ENCODE results near the gene KRT77.

KRT77 gene

DNA sequence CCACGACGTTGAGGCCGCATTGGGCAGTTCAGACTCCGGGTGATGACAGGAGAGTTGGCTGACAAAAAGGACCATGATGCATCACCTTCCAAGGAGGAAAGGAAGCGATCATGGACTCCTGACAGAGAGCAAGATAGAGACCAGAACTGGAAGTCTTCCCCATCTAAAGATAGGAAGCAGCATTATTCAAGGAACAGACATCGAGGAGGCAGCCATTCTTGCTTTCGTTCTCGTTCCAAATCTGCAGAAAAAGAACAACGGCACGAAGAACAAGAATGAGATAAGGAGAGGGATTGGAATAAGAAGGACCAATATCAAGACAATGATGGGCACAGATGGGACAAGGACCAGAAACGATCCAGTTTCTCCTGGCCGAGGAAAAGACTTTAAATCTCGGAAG lies 27.1 kb upstream of the KRT77 start:
- no peak overlapping the region; the same call in 1 of the 2 replicates for H3K4me2 ChIP-seq (ENCODE audit: low read depth, low read length)
- no peaks in the 10 kb centered on the region for H3K9me2 ChIP-seq (replicated peaks; ENCODE audit: insufficient read depth, low read length)
- no peaks in the 10 kb centered on the region for H3K79me2 ChIP-seq (ENCODE audit: low read length)
- TF ChIP-seq EZH2phosphoT487 (IDR thresholded peaks at IDR 0.05; ENCODE audit: low read length) (no peak), EZH2 (optimal IDR thresholded peaks at IDR 0.05; ENCODE audit: low read depth, low read length) (no peak)
- TF ChIP-seq, protein P1, sequence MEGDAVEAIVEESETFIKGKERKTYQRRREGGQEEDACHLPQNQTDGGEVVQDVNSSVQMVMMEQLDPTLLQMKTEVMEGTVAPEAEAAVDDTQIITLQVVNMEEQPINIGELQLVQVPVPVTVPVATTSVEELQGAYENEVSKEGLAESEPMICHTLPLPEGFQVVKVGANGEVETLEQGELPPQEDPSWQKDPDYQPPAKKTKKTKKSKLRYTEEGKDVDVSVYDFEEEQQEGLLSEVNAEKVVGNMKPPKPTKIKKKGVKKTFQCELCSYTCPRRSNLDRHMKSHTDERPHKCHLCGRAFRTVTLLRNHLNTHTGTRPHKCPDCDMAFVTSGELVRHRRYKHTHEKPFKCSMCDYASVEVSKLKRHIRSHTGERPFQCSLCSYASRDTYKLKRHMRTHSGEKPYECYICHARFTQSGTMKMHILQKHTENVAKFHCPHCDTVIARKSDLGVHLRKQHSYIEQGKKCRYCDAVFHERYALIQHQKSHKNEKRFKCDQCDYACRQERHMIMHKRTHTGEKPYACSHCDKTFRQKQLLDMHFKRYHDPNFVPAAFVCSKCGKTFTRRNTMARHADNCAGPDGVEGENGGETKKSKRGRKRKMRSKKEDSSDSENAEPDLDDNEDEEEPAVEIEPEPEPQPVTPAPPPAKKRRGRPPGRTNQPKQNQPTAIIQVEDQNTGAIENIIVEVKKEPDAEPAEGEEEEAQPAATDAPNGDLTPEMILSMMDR (IDR thresholded peaks at IDR 0.05; ENCODE audit: low read length): no peak
- no peak overlapping the region for H2AFZ ChIP-seq (ENCODE audit: low read length)
- H3K27ac ChIP-seq (ENCODE audit: low read length): no peak overlapping the region
- peaks cover 75% of the 10 kb centered on the region for H3K27me3 ChIP-seq (replicated peaks; ENCODE audit: insufficient read depth, low read length)
- no peak overlapping the region for H3K4me3 ChIP-seq (ENCODE audit: low read length)
- H4K20me1 ChIP-seq (ENCODE audit: insufficient read depth, low read length): no peaks in the 10 kb centered on the region
- no peaks in the 10 kb centered on the region for H3F3A ChIP-seq (ENCODE audit: insufficient read depth, low read length)
- no peaks in the 10 kb centered on the region for H3K9me3 ChIP-seq (replicated peaks; ENCODE audit: insufficient read depth, low read length)
- H3K36me3 ChIP-seq (replicated peaks; ENCODE audit: insufficient read depth, low read length): no peaks in the 10 kb centered on the region
- no peaks in the 10 kb centered on the region for H3K4me1 ChIP-seq (ENCODE audit: low read length)
- no peak for DNase-seq
- no peak overlapping the region for H3K9ac ChIP-seq (ENCODE audit: low read length)

GRCh38 chr12:52729147-52729546 lies 25.8 kb upstream of the KRT77 start:
- Histone ChIP-seq H3K79me2 (ENCODE audit: low read length) (no peaks in the 10 kb centered on the region), H3K9ac (ENCODE audit: low read length) (no peak overlapping the region), H3F3A (ENCODE audit: insufficient read depth, low read length) (no peaks in the 10 kb centered on the region), H3K36me3 (replicated peaks; ENCODE audit: insufficient read depth, low read length) (no peaks in the 10 kb centered on the region), H3K9me3 (replicated peaks; ENCODE audit: insufficient read depth, low read length) (no peaks in the 10 kb centered on the region), H4K20me1 (ENCODE audit: insufficient read depth, low read length) (no peaks in the 10 kb centered on the region), H3K27me3 (replicated peaks; ENCODE audit: insufficient read depth, low read length) (peaks cover 83% of the 10 kb centered on the region), H2AFZ (ENCODE audit: low read length) (no peak overlapping the region), H3K4me3 (ENCODE audit: low read length) (no peak overlapping the region), H3K4me1 (ENCODE audit: low read length) (no peaks in the 10 kb centered on the region), H3K27ac (ENCODE audit: low read length) (no peak overlapping the region), H3K9me2 (replicated peaks; ENCODE audit: insufficient read depth, low read length) (no peaks in the 10 kb centered on the region), H3K4me2 (ENCODE audit: low read depth, low read length) (no peak overlapping the region)
- TF ChIP-seq, protein P1 (IDR thresholded peaks at IDR 0.05; ENCODE audit: low read length): no peak
- TF ChIP-seq EZH2phosphoT487 (IDR thresholded peaks at IDR 0.05; ENCODE audit: low read length): no peak
- DNase-seq: no peak

- Histone ChIP-seq H3K4me1 (ENCODE audit: low read length) (no peaks in the 10 kb centered on the region), H3K9me2 (replicated peaks; ENCODE audit: insufficient read depth, low read length) (no peaks in the 10 kb centered on the region), H3K9me3 (replicated peaks; ENCODE audit: insufficient read depth, low read length) (no peaks in the 10 kb centered on the region), H3K4me2 (ENCODE audit: low read depth, low read length) (no peak overlapping the region), H4K20me1 (ENCODE audit: insufficient read depth, low read length) (no peaks in the 10 kb centered on the region), H3K4me3 (ENCODE audit: low read length) (no peak overlapping the region), H3K79me2 (ENCODE audit: low read length) (no peaks in the 10 kb centered on the region), H3F3A (ENCODE audit: insufficient read depth, low read length) (no peaks in the 10 kb centered on the region), H3K36me3 (replicated peaks; ENCODE audit: insufficient read depth, low read length) (no peaks in the 10 kb centered on the region), H3K27me3 (replicated peaks; ENCODE audit: insufficient read depth, low read length) (peaks cover 78% of the 10 kb centered on the region), H3K9ac (ENCODE audit: low read length) (no peak overlapping the region), H2AFZ (ENCODE audit: low read length) (no peak overlapping the region), H3K27ac (ENCODE audit: low read length) (no peak overlapping the region)
- TF ChIP-seq EZH2phosphoT487 (IDR thresholded peaks at IDR 0.05; ENCODE audit: low read length): no peak
- DNase-seq: no peak
Measured at GRCh38 chr12:52728374-52728773, 25.1 kb upstream of the KRT77 start.

DNA sequence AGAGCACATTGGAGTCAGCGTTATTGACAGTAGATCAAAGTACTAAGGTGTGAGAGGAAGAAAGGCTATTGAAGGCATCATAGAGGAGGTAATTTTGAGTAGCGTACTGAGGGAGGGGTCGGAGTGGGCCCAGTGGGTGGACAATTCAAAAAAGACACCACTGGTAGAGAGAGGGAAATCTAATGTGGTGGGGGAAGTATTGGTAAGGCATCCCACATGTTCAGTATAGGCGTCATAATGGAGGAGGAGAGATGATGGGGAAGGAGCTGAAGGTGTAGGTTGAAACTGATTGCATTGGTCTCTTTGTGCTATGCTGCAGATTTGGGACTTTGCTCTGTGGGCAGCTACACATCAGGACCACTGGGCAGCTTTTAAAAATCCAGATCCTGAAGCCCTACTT lies 23.7 kb upstream of the KRT77 start:
- Histone ChIP-seq H3K4me1 (ENCODE audit: low read length) (no peaks in the 10 kb centered on the region), H3K4me2 (ENCODE audit: low read depth, low read length) (no peak overlapping the region), H3K27ac (ENCODE audit: low read length) (no peak overlapping the region), H2AFZ (ENCODE audit: low read length) (no peak overlapping the region), H3K9ac (ENCODE audit: low read length) (no peak overlapping the region), H3K9me2 (replicated peaks; ENCODE audit: insufficient read depth, low read length) (no peaks in the 10 kb centered on the region), H3K27me3 (replicated peaks; ENCODE audit: insufficient read depth, low read length) (peaks cover 66% of the 10 kb centered on the region), H3K36me3 (replicated peaks; ENCODE audit: insufficient read depth, low read length) (no peaks in the 10 kb centered on the region), H3F3A (ENCODE audit: insufficient read depth, low read length) (no peaks in the 10 kb centered on the region), H3K4me3 (ENCODE audit: low read length) (no peak overlapping the region), H3K79me2 (ENCODE audit: low read length) (no peaks in the 10 kb centered on the region), H3K9me3 (replicated peaks; ENCODE audit: insufficient read depth, low read length) (no peaks in the 10 kb centered on the region), H4K20me1 (ENCODE audit: insufficient read depth, low read length) (no peaks in the 10 kb centered on the region)
- TF ChIP-seq EZH2phosphoT487 (IDR thresholded peaks at IDR 0.05; ENCODE audit: low read length): no peak
- no peak for TF ChIP-seq EZH2 (optimal IDR thresholded peaks at IDR 0.05; ENCODE audit: low read depth, low read length)
- TF ChIP-seq, protein P1 (IDR thresholded peaks at IDR 0.05; ENCODE audit: low read length): no peak
- DNase-seq: no peak
